ENCODE results near the gene ADGRL1.
"Not testable (repeated sequence)": the region's sequence is repeated elsewhere in the genome, so short reads cannot be mapped to it uniquely, and the experiment has no call there.

ADGRL1 gene

GRCh38 chr19:14186684-14187083 is 19.3 kb downstream of the ADGRL1 start:
- DNase-seq, result not testable (repeated sequence)

- not testable (repeated sequence) for DNase-seq
Observed at GRCh38 chr19:14185691-14186090, 20.3 kb downstream of the ADGRL1 start.

- DNase-seq, result no peak
Observed at GRCh38 chr19:14185158-14185557, 20.8 kb downstream of the ADGRL1 start.

- DNase-seq, result no peak
Observed at GRCh38 chr19:14183741-14184350, 22.1 kb downstream of the ADGRL1 start.

- no peak for DNase-seq
Observed at GRCh38 chr19:14182476-14182875, 23.5 kb downstream of the ADGRL1 start.

GRCh38 chr19:14181906-14182305 is 24.1 kb downstream of the ADGRL1 start:
- DNase-seq, result no peak

GRCh38 chr19:14181199-14181598 is 24.8 kb downstream of the ADGRL1 start:
- DNase-seq, result not testable (repeated sequence)

- no peak for DNase-seq
Observed at GRCh38 chr19:14177496-14178074, 28.4 kb downstream of the ADGRL1 start.

- no peak for DNase-seq
Observed at GRCh38 chr19:14175351-14175792, 30.6 kb downstream of the ADGRL1 start.

GRCh38 chr19:14174883-14175282 is 31.1 kb downstream of the ADGRL1 start:
- no peak for DNase-seq

GRCh38 chr19:14168993-14169392 is 37.0 kb downstream of the ADGRL1 start:
- no peak for DNase-seq

GRCh38 chr19:14168259-14168972 is 37.6 kb downstream of the ADGRL1 start:
- no peak for DNase-seq

GRCh38 chr19:14167576-14168138 is 38.3 kb downstream of the ADGRL1 start:
- no peak for DNase-seq

- no peak for DNase-seq
Observed at GRCh38 chr19:14166999-14167575, 38.9 kb downstream of the ADGRL1 start.

GRCh38 chr19:14165990-14166830 is 39.8 kb downstream of the ADGRL1 start:
- DNase-seq, result no peak

GRCh38 chr19:14164724-14165493 is 41.1 kb downstream of the ADGRL1 start:
- no peak for DNase-seq

GRCh38 chr19:14164082-14164481 is 41.9 kb downstream of the ADGRL1 start:
- no peak for DNase-seq

GRCh38 chr19:14162871-14163297 is 43.1 kb downstream of the ADGRL1 start:
- no peak for DNase-seq

GRCh38 chr19:14161305-14161704 is 44.7 kb downstream of the ADGRL1 start:
- no peak for DNase-seq

GRCh38 chr19:14160017-14160703 is 45.8 kb downstream of the ADGRL1 start:
- no peak for DNase-seq

GRCh38 chr19:14159059-14159458 is 46.9 kb downstream of the ADGRL1 start:
- no peak for DNase-seq
